HG03457 (cell line): Measurements from ENCODE around the gene NUP62CL.
"Not testable (repeated sequence)": the region's sequence is repeated elsewhere in the genome, so short reads cannot be mapped to it uniquely, and the experiment has no call there.

Experiments used
- ATAC-seq: cut with Tn5 transposase; IDR thresholded peaks from one replicate; pipeline ENCODE4 v1.9.1; 2021; ENCODE audit warnings: moderate number of reproducible peaks; ENCODE audit not compliant: unreplicated experiment

The NUP62CL gene, protein sequence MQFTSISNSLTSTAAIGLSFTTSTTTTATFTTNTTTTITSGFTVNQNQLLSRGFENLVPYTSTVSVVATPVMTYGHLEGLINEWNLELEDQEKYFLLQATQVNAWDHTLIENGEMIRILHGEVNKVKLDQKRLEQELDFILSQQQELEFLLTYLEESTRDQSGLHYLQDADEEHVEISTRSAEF

DNA sequence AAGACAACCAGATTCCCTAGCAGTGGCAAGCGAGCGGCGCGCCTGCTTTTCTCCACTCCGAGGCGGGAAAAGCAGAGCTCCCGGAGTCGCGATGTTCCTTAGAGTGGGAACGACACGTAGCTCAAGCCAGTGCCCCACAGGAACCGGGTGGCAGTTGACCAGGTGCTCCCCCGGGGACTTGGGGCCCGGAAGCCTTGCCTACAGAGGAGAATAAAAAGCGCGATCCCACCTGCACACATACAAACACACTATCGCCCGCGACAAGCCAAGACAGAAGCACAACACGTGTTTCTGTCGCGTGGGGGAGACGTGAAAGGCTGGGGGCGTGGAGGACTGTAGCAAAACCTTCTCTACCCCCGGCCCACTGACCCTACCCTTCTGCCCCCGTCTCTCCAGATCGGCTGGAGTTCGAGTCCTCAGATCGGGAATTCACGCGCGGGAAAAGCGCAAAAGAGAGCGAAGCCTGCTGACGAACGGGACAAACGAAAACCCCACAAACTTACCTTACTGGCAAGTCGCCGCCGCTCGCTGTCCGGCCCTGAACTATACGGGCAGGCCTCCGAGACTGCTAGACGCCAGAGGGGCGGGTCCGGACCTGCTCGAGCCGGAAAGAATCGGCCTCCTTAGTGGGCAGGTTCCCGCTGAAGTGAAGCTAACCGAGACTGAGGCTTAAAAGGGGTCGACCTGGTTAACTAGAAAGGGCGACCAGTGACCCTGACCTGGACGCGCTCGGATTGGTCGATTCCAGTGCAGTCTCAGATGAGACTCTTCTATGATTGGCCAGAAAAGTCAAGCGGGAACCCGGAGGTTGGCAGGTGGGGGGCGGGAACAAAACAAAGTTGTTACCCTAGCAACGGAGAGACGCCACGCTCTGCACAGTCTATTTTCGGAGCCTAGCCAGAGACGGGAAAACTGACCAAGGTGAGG, at the start of gene NUP62CL, which contains the start of gene DNAAF6:
Gene NUP62CL, minus strand, starts transcription at position 664 of the 927 bp plus-strand sequence. CDS start 31,287 bp downstream, outside the sequence.
Gene DNAAF6, plus strand, starts transcription at position 842 of the 927 bp plus-strand sequence. CDS start 6,265 bp downstream, outside the sequence.
- ATAC-seq = peak; percentile 83

DNA sequence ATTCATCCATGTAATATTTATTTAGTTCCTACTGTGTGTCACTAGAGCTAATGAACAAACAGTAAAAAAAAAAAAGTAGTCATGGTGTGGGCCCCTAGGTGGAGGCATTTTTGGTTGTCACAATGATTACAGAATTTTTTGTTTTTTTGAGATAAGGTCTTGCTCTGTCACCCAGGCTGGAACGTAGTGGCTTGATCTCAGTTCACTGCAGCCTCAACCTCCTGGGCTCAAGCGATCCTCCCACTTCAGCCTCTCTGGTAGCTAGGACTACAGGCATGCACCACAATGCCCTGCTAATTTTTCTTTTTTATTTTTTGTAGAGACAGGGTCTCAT, 22.2 kb upstream of the NUP62CL start:
- no peak for ATAC-seq

DNA sequence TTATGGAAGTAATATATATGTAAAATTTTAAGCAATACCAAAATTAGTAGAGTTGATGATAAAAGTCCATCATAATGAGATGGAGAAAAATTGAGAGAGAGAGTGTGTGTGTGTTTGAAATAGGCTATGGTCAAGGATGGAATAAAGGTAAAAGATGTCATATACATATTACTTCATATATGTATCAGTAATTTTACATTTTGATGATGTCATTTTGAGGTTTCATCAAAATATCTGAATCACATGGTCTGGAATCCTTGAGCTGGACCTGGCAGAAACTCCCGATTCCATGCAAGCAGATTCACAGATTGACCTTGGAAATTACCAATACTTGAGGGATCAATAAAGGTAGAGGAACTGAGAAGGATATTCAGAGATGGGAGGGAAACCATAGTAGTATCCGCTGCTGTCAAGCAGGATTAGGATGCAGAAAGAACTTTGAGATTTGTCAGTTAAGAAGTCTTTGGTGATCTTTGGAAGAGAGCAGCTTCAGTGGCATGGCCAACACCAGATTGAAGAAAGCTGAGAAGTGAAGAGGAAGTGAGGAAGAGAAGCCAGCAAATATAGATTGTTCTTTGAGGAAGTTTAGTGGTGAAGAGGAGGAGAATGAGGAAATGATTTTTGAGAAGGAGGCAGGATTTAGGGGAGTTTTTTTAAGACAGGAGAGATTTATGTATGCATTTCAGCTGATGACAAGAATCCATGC, 21.7 kb upstream of the NUP62CL start:
- no peak for ATAC-seq

DNA sequence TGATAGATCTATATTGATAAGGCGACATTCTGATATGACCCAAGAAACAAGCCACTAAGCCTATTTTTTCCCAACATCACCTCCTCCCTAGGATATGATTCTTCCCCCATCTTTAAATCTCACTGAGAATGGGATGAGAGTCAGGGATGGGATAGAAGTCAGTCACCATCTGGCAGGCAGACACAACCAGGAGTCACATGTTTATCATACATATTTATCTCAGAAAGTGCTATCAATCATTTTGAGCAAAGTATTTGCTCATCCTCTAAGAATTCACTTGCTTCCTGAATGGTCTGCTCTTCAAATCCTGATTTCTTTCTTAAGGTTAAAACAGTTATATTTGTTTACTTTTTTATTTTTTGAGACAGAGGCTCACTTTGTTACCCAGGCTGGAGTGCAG, 20.5 kb upstream of the NUP62CL start:
- no peak for ATAC-seq

DNA sequence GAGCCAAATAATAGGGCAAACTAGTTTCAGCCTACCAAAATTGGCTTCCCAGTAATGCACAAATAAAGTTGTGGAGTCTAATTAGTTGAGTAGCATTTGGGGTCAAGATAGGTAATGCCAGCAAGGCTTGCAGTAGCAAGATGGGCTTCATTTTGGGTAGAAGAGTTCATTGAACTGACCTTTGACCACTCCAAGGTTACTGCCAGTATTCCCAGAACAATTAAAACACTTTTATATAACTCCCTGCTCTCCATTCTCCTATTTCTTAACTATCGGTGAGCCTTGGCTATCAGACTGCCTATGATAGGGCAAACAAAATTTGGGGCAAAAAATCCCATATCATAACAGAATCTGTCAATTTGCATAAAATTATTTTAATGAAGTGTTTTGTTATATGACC, 7.2 kb upstream of the NUP62CL start:
- ATAC-seq = no peak

DNA sequence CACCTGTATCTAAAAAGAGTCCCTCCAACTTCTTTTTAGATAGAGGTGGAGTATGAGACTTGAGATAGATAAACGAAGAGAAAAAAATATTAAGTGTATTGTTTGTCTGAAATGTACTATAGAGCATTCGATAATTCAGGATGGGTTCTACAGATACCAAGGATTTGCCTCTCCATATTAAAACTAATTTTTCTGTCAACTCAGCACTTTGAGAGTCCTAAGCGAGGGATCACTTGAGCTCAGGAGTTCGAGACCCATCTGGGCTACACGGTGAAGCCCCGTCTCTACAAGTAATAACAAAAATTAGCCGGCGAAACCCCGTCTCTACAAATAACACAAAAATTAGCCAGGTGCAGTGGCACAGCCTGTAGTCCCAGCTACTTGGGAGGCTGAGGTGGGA, 1.7 kb upstream of the NUP62CL start:
- no peak for ATAC-seq

DNA sequence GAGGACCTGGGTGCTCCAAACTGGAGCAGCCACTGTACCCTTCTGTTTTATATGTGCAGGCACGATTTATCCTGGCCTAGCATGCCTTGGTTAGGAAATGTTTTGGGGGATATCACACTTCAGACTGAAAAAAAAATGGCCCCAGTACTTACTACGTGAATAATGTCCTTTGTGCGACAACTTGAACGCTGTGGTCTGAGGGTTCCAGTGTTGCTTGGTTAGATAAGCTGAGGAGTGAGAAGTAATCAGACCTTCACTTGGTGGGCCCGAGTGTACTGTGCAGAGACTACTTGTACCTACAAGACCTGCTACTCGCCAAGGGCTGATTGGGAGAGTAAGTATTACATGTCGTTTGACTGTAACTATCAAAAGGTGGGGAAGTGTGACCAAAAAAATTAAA, 856 bp upstream of the NUP62CL start:
- ATAC-seq = no peak

DNA sequence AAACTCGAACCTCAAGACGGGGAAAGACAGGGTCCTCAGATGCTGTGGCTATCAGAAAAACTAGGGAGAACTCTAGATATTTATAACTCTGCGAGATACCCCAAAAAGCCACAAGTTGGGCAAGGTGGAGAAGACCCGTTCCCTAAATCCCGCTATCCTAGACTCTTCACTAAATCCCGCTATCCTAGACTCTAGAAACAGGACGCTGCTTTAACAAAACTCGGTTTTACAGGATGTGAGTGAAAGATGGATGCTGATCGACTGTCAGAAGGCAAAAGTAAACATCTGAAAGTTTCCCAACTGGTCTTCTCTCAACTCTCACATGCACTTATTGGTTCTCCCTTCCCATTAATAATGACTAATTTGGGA, 448 bp upstream of the NUP62CL start:
- no peak for ATAC-seq

DNA sequence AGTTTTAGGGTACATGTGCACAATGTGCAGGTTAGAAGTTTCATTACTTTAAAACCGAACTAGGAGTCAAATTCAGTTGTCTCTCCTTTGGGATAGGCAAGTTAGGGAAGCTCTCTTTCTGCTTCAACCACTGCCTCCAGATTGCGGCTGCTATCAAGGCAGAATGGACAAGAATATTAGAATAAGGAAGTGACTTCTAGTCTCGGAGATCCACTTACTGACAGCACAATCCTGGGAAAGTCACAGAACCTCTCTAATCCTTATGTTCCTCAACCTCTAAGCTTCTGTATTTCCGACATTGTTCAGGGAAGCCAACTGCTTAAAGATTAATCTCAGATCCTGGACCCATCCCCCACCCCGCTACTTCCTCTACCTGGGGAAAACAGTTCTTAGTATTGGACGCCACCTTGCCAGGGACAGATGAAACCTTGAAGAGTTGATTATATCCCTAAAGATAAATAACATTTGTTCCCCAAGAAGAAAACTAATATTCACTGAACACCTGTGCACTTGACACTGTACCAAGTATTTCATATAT, 2.1 kb downstream of the NUP62CL start:
- no peak for ATAC-seq

DNA sequence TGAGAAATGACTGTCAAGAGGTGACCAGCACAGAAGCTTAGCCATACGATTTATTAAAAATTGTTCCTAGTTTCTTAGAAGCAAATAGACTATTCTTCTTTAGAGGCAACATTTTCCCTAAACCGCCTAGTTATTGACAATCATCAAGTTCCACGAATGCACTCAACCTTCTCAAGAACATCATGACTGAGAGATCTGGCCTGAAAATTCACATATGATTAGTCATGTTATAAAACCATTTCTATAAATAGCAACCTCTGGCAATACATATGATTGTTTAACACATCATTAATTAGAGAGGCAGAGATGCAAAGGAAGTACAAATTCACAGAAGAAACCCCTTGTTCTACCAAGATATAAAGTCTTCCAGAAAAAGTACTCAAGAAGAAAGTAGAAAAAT, 6.7 kb downstream of the NUP62CL start:
- ATAC-seq = no peak

DNA sequence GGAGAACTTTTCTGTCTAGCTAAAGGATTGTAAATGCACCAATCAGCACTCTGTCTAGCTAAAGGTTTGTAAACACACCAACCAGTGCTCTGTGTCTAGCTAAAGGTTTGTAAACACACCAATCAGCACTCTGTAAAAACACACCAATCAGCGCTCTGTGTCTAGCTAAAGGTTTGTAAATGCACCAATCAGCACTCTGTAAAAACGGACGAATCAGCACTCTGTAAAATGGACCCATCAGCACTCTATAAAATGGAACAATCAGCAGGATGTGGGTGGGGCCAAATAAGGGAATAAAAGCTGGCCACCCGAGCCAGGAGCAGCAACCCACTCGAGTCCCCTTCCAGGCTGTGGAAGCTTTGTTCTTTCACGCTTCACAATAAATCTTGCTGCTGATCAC, 8.2 kb downstream of the NUP62CL start:
- ATAC-seq = not testable (repeated sequence)

DNA sequence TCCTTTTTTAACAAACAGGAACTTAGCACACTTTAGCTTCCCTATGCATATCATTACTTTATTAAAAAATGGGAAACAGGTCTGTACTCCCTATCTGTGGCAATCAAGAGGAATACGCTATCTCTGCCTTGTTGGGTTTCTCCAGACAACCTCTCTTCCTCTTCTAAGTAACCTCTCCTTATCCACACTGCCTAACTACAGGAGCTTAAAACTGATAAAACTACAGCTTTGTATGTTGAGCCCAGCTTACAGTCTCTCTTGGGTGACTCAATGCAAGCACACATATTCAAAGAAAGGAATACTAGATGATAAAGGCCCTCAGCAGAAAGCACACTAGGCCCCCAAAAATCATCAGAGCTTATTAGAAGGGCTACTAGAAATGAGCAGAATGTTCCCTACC, 8.9 kb downstream of the NUP62CL start:
- ATAC-seq = no peak

DNA sequence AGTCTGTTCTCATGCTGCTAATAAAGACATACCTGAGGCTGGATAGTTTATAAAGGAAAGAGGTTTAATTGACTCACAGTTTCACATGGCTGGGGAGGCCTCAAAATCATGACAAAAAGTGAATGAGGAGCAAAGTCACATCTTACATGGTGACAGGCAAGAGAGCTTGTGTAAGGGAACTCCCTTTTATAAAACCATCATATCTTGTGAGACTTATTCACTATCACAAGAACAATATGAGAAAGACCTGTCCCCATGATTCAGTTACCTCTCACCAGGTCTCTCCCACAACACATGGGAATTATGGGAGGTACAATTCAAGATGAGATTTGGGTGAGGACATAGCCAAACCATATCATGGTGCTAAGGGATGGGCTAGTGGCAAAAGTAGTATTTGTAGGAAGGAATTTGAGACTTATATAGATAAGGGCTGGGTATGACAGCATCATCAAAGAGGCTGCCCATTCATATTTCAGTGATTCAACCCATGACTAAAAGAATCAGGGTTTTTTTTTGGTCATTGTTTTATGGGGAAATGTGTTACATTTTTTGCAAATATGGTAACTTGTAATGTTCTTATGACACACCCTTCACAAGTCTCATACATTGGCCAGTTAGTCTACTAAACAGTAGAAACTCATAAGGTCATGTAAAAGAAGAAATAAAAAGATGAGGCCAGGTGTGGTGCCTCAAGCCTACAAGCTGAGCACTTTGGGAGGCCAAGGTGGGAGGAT, 34.7 kb downstream of the NUP62CL start:
- no peak for ATAC-seq

DNA sequence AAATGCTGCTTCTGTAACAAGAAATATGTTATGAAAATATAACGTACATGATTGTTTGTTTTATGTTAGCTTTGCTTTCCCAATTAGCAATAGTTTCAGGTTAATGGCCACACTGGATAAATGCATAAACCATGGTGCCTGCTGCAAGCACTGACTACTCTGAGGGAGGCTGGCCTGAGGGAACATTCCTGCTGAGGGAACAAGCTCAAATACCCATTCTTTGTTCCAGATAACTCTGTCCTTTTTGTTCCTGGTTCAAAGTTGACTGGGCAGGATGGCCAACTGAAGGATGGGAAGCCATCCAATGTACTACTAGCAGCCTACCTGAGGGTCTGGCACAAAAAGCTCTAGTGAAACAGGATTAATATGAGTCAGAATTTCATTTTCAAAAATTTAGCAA, 37.5 kb downstream of the NUP62CL start:
- no peak for ATAC-seq

DNA sequence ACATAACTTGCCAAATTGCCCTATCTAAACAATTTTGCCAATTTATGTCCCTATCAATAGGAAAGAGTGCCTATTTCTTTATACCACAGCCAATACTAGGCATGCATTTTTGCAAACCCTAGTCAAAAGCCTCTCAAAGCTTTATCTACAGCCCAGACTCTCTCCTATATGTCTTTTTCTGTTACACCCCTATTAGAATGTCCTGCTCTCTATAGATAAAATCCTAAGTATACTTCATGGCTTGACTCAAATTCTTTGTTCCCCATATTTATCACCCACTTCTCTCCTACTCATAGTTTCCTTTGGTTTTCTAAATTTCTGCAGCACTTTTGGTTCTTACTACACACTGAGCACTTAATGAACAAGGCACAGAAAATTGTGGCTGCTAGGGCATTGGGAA, 38.0 kb downstream of the NUP62CL start:
- no peak for ATAC-seq

DNA sequence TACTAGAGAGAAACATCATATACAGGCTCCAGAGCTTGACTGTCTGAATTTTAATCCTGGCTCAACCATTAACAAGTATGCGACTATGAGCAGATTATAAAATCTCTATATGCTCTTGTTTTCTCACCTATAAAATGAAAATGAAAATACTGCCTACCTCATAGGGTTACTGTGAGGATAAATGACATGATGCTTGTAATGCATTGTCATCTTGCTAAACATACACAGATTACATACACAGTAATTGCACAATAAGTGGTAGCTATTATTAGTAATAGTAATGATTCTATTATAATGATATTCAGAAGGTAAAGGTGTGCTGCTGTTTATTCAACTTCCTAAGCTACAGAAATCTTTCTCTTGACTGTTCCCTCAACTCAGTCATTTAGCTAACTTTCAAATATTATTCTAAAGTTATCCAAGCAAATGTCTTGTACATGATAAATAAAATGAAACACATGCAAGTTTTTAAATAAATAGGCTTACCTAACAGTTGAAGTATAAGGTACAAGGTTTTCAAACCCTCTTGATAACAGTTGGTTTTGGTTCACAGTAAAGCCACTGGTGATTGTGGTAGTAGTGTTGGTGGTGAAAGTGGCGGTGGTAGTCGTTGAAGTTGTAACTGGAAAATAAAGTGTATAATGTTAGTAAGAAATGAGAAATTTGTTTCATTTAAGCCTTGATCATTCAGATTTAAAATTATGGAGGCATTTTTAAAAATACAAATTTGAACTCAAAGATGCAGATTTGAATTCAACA, 38.9 kb downstream of the NUP62CL start:
- no peak for ATAC-seq

DNA sequence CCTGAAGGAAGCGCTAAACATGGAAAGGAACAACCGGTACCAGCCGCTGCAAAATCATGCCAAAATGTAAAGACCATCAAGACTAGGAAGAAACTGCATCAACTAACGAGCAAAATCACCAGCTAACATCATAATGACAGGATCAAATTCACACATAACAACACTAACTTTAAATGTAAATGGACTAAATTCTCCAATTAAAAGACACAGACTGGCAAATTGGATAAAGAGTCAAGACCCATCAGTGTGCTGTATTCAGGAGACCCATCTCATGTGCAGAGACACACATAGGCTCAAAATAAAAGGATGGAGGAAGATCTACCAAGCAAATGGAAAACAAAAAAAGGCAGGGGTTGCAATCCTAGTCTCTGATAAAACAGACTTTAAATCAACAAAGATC, 48.6 kb downstream of the NUP62CL start:
- ATAC-seq = not testable (repeated sequence)

DNA sequence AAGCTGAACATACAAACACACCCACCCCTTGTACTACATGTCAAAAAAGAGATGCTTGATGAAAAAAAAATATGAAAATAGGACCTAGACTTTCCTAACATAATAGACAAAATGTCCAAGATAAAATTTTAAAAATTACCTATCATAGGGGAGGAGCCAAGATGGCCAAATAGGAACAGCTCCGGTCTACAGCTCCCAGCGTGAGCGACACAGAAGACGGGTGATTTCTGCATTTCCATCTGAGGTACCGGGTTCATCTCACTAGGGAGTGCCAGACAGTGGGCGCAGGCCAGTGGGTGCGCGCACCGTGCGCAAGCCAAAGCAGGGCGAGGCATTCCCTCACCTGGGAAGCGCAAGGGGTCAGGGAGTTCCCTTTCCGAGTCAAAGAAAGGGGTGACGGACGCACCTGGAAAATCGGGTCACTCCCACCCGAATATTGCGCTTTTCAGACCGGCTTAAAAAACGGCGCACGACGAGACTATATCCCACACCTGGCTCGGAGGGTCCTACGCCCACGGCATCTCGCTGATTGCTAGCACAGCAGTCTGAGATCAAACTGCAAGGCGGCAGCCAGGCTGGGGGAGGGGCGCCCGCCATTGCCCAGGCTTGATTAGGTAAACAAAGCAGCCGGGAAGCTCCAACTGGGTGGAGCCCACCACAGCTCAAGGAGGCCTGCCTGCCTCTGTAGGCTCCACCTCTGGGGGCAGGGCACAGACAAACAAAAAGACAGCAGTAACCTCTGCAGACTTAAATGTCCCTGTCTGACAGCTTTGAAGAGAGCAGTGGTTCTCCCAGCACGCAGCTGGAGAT, 50.4 kb downstream of the NUP62CL start:
- ATAC-seq = not testable (repeated sequence)
